Left ventricle myocardium inferior (tissue), 1 donor: ENCODE results near the gene GPR146. TPM values are rescaled to one million over a fixed set of nuclear protein-coding genes. Genes with fewer than 3 reads are reported as not detected.

Source experiments
- DNase-seq: peaks from one replicate; pipeline ENCODE4 v3.0.0-alpha.2; 2020
- H3K27ac ChIP-seq: fragments of 200-600 bp; replicated peaks from 2 replicates; pipeline ENCODE4 v1.8.0; 2021
- H3K27me3 ChIP-seq: fragments of 200-600 bp; 2 replicates; pipeline ENCODE4 v1.8.0; 2021; ENCODE audit warnings: low read depth
- H3K36me3 ChIP-seq: fragments of 200-600 bp; 2 replicates; pipeline ENCODE4 v1.8.0; 2021
- H3K4me1 ChIP-seq: fragments of 200-600 bp; 2 replicates; pipeline ENCODE4 v1.8.0; 2021
- H3K4me3 ChIP-seq: fragments of 200-600 bp; 2 replicates; pipeline ENCODE4 v1.8.0; 2021; ENCODE audit warnings: mild to moderate bottlenecking, moderate library complexity
- H3K9me3 ChIP-seq: fragments of 200-600 bp; replicated peaks from 2 replicates; pipeline ENCODE4 v1.8.0; 2021
- intact Hi-C: fragments of 100-400 bp; cut with micrococcal nuclease; formaldehyde crosslinking; loops from one replicate; pipeline ENCODE4 v1.11.0; 2022
- total RNA-seq: library from RNA; stranded (reverse); fragmentation: NEBNext Ultra II Directional; extraction: Animal tissue kit (Norgen Biotek cat#: 25700); gene quantifications from one replicate; pipeline ENCODE4 v1.2.1, GENCODE V29; 2021
- TF ChIP-seq, protein P1 (sequence below): fragments of 200-600 bp; IDR thresholded peaks from 2 replicates; pipeline ENCODE4 v1.8.0; 2021; ENCODE audit warnings: antibody characterized with exemption, mild to moderate bottlenecking, borderline replicate concordance
- donor health status: DM: no; HTN: yes; CAD: no; lungs with severe emphysema.

GPR146 gene
- total RNA-seq, 1 donor from 2014 or later, result 29.8 TPM

DNA sequence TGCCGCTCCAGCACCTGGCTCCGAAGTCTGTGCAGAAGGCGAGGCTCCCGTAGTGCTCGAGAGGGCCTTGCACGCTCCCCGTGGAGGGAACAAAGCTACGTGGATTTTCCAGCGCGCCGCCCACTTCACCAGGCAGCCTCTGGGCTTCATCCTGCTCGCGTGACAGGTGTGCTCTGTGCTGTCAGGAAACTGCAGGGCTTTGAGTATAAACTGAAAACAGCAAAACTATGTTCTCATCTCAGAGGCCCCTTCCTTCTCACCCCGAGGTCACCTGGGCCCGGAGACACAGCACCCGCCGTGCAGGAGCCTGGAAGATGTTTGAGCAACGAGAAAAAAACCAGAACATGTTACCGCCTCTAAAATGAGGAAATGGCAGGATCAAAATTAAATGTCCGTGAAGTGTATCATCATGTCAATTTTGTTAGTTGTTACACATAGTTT, 17.6 kb upstream of the GPR146 start:
- H3K9me3 ChIP-seq, result no peaks in the 10 kb centered on the region
- TF ChIP-seq, protein P1, sequence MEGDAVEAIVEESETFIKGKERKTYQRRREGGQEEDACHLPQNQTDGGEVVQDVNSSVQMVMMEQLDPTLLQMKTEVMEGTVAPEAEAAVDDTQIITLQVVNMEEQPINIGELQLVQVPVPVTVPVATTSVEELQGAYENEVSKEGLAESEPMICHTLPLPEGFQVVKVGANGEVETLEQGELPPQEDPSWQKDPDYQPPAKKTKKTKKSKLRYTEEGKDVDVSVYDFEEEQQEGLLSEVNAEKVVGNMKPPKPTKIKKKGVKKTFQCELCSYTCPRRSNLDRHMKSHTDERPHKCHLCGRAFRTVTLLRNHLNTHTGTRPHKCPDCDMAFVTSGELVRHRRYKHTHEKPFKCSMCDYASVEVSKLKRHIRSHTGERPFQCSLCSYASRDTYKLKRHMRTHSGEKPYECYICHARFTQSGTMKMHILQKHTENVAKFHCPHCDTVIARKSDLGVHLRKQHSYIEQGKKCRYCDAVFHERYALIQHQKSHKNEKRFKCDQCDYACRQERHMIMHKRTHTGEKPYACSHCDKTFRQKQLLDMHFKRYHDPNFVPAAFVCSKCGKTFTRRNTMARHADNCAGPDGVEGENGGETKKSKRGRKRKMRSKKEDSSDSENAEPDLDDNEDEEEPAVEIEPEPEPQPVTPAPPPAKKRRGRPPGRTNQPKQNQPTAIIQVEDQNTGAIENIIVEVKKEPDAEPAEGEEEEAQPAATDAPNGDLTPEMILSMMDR, result no peak
- H3K27ac ChIP-seq, result no peak overlapping the region
- peaks cover 17% of the 10 kb centered on the region for H3K36me3 ChIP-seq
- H3K4me3 ChIP-seq, result peak overlapping the region; percentile 94
- peaks cover 42% of the 10 kb centered on the region for H3K4me1 ChIP-seq
- intact Hi-C loops, result no loop called here
- H3K27me3 ChIP-seq, result no peaks in the 10 kb centered on the region
- DNase-seq, result no peak

DNA sequence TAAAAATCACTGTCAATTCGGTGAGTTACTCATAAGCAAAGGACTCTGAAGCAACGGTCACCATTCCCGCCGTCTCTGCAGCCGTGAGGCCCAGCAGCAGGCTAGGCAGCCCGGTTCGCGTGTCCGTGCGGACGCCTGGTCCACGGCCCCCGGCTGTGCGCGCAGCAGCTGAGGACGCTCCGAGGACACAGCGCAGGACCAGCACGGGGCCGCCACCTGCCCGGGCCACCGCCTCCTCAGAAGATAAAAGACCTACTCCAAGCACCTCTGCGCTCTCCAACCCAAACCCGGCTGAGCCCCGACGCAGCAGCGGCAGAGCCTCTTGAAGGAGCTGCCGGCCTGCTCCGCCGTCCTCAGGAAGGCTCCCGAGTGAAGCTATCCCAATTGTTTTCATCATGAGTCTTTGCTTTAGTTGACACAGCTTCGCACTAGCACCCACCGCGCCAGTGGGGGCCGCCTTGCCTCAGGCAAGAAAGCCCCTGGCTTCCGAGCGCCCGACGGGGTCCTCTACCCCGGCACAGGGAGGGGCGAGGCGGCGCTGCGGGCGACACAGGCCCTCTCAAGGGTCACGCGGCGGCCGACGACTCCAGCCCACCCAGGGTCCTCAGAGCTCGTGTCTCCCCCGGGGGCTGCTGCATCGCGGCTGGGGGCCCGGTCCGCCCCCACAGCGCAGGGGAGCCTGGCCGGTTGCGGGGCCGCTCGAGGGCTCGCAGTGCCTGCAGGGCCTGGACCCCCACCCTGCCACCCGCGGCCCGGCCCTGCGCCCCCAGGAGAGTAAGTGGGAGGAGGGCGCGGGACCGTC, 16.9 kb upstream of the GPR146 start:
- intact Hi-C loops, result no loop called here
- no peaks in the 10 kb centered on the region for H3K27me3 ChIP-seq
- peaks cover 15% of the 10 kb centered on the region for H3K36me3 ChIP-seq
- TF ChIP-seq, protein P1, result no peak
- peak overlapping the region; percentile 94 for H3K27ac ChIP-seq
- no peak for DNase-seq
- no peaks in the 10 kb centered on the region for H3K9me3 ChIP-seq
- peaks cover 42% of the 10 kb centered on the region for H3K4me1 ChIP-seq
- peak overlapping the region; percentile 94 for H3K4me3 ChIP-seq

DNA sequence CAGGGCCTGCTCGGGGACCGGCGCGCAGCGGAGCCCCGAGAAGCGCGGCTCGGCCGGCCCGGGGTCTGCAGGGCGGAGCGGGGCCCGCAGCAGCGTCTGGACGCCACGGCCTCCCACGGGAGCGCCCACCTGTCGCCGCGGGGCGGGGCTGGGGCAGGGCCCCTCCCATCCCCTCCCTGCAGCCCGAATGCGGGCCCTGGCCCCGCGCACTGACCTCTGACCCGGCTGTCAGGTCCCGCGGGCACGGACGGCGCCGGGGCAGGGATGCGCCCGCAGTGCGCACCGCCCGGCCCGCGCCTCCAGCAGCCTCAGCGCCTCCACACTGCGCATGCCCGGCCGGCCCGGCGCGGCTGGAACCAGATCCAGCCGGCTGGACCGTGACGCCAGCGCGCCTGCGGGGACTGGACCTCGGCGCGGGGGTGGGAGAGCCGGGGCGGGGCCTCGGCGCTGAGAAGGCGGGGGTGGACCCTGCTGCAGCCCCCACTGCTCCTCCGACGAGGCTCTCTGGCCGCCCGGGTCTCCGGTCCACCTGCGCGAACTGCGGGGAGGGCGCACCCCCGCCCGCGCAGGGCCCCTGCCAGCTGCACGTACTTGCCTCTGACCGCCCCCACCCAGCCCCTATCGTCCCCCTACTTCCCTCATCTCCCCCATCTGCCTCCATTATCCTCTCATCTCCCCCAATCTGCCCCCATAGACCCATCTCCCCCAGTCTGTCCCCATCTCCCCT, 16.1 kb upstream of the GPR146 start:
- peak; percentile 92 for DNase-seq
- Histone ChIP-seq H3K27me3 (no peaks in the 10 kb centered on the region), H3K4me1 (peaks cover 42% of the 10 kb centered on the region), H3K36me3 (peaks cover 9% of the 10 kb centered on the region), H3K4me3 (peak overlapping the region; percentile 94), H3K9me3 (no peaks in the 10 kb centered on the region), H3K27ac (peak overlapping the region; percentile 94)
- TF ChIP-seq, protein P1, result no peak
- intact Hi-C loops, result no loop called here

DNA sequence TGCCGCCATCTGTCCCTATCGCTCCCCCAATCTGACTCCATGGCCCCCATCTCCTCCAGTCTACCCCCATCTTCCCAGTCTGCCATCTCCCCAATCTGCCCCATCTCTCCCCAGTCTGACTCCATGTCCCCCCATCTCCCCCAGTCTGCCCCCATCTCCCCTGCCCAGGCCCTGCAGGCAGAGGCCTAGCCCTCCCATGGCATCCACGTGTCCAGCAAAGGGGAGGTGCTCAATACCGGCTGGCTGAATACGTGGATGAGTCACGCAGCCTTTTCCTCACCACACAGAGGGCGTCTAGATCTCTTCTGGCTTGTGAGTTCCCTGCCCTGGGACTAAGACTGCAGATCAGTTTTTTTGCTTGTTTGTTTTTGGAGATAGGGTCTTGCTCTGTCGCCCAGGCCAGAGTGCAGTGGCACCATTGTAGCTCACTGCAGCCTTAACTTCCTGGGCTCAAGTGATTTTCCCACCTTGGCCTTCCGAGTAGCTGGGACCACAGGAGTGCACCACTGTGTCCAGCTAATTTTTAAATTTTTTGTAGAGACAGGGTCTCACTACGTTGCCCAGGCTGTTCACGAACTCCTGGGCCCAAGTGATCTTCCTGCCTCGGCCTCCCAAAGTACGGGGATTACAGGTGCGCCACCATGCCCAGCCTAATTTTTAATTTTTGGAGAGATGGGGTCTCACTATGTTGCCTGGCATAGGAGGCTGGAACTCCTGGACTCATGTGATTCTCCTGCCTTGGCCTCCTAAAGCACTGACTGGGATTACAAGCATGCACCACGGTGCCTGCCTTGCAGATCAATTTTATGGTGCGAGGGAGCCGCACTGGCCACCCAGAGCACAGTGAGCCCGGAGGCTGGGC, 15.3 kb upstream of the GPR146 start:
- H3K4me1 ChIP-seq, result peaks cover 42% of the 10 kb centered on the region
- TF ChIP-seq, protein P1, result no peak
- DNase-seq, result peak; percentile 81
- peak overlapping the region; percentile 94 for H3K27ac ChIP-seq
- intact Hi-C loops, result no loop called here
- H3K9me3 ChIP-seq, result no peaks in the 10 kb centered on the region
- peaks cover 9% of the 10 kb centered on the region for H3K36me3 ChIP-seq
- H3K4me3 ChIP-seq, result peak overlapping the region; percentile 94
- H3K27me3 ChIP-seq, result no peaks in the 10 kb centered on the region
